Stimulated activated CD4-positive, alpha-beta T cell treated with anti-CD3 and anti-CD28 coated beads, Interleukin-12 subunit alpha, Interleukin-12 subunit beta, amount 100 ng/mL, for 24 hours (primary cell): ENCODE data around the gene CTPS2.

Experiments used
- DNase-seq, 2 experiments: peaks; one replicate each; pipeline ENCODE4 v3.0.0-alpha.2; 2020; ENCODE audit warnings: low read depth in 2 of 2

The CTPS2 gene

DNA sequence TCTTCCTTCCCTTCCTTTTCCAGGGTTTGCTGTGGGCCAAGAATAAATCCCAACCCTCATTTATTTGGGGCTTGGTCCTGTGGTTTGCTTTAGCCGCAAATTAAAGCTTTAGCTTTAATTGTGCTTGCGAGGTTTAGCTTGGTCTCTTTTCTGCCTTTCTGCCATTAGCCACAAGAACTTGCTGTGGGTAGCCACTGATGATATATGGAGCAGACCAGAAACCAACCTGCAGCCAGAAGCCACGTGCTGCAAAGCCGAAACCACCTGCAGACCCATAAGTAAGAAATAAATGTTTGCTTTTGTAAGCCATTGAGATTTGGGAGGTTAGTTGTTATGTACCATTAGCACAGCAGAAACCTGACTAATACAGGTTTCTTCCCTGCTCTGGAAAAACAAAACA, 152.3 kb downstream of the CTPS2 start:
- no peak for DNase-seq

DNA sequence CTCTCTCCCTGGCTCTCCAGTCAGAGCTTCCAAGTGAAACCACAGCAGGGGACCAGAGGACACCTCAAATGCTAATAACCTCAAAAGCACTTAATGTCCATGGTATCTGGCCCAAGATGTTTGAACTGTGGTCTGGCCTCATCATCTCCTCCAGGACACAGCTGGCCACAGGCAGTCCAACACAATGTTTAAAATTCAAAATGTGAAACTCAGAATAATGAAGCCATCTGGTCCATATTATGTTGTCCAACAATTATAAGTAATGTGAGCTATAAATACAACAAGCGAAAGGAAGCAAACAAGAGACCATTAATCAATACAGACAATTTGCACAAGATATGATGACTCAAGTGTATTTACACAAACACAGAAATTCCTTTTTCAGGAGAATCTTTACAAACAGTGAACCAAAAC, 153.3 kb downstream of the CTPS2 start:
- no peak for DNase-seq

GRCh38 chrX:16558489-16558888, 154.0 kb downstream of the CTPS2 start:
- DNase-seq = no peak

- no peak for DNase-seq
Measured at GRCh38 chrX:16552546-16552945, 159.9 kb downstream of the CTPS2 start.

GRCh38 chrX:16547644-16548043, 164.8 kb downstream of the CTPS2 start:
- no peak for DNase-seq

GRCh38 chrX:16544969-16545368, 167.5 kb downstream of the CTPS2 start:
- DNase-seq = no peak
